Renal cortex interstitium (tissue), 11 donors: ENCODE data around the gene SH3RF3. TPM values are rescaled to one million over a fixed set of nuclear protein-coding genes. Genes with fewer than 3 reads are reported as not detected.

Experiments
- DNase-seq, 11 donors: peaks; one replicate each; pipeline ENCODE4 v3.0.0-alpha.2; 2013; ENCODE audit warnings: low read depth in 9 of 11, low spot score in 4 of 11; ENCODE audit errors: extremely low read depth in 1 of 11
- polyA plus RNA-seq, 3 donors: library from polyadenylated mRNA; unstranded; fragments of 120-200 nt; gene quantifications; one replicate each; pipeline ENCODE4 v1.2.1, GENCODE V29; 2013; ENCODE audit not compliant: insufficient read length in 3 of 3

Gene SH3RF3
- polyA plus RNA-seq, 3 donors: 4.2 to 5.8 (median 5.2) TPM

GRCh38 chr2:109472331-109472959 is 343.4 kb downstream of the SH3RF3 start:
- no peak for DNase-seq

- no peak for DNase-seq
Measured at GRCh38 chr2:109472974-109473373, 344.0 kb downstream of the SH3RF3 start.

GRCh38 chr2:109473616-109474318 is 344.8 kb downstream of the SH3RF3 start:
- DNase-seq: no peak

DNA sequence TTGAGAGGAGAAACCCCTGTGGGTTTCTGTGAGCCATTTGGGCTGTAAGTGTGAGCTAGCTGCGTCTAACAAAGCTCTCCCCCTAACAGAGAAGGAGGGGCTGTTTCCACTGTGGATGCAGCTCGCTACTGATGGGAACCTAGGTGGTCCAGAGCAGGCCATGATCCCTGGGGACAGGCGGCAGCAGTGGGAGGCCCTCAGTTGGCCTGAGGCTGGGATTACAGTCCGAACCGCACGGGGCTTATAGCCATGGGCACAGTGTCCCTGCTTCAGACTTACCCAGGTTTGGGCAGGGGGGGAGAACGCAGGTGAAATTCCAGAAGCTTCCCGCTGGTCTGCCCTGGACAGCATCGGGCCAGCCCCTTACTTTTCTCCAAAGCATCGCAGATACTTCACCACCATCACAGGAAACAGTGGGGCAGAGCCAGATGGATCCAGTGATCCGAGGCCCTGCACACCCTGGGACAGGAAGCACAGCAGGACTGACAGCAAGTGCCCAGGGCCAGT is 345.4 kb downstream of the SH3RF3 start:
- no peak for DNase-seq

DNA sequence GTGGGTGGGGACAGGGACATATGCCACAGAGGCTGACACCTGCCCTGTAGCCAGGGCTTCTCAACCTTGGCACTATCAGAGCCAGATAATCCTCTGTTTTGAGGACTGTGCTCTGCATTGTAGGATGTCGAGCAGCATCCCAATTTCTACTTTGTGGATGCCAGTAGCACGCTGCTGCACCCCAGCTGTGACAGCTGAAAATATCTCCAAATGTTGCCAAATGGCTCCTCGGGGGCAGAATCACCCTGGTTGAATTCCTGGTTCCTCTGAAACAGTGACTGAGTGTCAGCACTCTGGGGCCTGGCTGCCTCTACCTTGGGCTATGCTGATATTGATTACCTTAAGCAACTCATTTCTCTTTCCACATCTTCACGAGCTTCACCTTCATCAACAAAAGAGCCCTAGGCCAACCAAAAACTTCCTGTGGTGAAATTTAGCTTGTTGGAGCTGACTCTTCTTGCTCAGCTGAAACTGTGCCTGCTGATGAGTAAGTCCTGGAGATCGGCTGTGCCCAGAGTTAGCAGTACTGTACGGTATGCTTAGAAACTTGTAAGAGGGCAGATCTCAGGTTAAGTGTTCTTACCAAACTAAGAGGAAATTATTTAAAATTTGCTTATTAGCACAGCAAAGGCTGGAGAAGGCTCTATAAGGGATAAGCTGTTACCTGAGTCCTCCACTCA is 346.7 kb downstream of the SH3RF3 start:
- no peak for DNase-seq

GRCh38 chr2:109476641-109477441 is 347.8 kb downstream of the SH3RF3 start:
- DNase-seq: no peak

GRCh38 chr2:109478906-109479493 is 350.0 kb downstream of the SH3RF3 start:
- no peak for DNase-seq

GRCh38 chr2:109479804-109480203 is 350.8 kb downstream of the SH3RF3 start:
- DNase-seq: no peak

DNA sequence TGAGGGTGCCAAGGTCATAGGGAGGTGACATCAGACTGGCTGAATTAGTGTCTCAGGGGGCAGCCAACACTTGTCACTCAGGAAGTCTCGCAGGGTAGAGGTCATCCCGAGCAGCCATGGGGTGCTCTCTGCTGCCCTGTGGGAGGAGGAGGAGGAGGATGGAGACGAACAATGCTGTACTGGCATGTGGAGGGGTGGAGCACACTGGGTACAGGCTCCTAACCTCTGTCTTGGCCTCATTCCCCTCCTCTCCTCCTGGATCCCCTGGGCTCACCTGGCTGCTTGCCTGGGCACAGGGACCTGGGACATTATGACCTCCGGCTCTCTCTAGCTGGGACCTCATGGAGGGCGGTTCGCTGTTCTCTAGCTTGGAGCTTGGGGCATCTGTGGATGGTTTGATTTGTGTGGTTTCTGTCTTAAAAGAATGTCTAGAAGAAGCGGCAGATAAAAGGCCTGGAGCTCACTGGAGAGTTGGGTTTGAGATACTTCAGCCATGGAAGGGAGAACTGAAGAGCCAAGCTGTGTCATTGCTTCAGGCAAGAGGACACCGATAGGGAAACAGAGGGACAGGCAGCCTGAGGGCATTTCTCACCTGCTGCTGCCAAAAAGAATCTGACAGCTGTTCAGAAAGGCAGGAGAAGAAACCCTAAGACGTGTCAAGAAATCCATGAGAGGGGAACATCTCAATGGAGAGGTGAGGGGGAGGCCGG is 351.6 kb downstream of the SH3RF3 start:
- no peak for DNase-seq

GRCh38 chr2:109481196-109481555 is 352.2 kb downstream of the SH3RF3 start:
- no peak for DNase-seq

GRCh38 chr2:109481599-109481998 is 352.6 kb downstream of the SH3RF3 start:
- no peak for DNase-seq

DNA sequence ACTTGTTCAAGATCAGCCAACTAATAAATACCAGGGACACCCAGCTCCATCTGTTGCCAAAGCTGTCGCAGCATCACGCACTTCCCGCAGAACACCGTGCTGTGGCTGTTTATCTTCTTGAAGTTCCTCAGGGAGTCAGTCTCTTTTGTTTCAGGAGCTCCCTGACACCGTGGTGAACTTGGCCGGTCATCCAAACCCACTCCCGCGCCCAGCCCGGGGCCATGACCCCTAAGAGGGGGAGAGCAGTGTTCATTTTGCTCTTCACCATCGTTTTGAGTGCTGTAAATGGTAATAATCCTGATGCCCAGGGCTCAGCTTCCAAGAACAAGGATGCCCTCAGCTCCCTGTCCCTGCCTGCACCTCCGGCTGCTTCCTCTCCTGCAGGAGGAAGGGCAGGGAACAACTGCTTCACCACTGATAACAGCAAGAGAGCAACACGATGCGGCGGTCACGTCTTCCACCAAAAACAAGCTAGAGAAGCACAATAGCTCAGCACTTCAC is 353.4 kb downstream of the SH3RF3 start:
- DNase-seq: no peak

DNA sequence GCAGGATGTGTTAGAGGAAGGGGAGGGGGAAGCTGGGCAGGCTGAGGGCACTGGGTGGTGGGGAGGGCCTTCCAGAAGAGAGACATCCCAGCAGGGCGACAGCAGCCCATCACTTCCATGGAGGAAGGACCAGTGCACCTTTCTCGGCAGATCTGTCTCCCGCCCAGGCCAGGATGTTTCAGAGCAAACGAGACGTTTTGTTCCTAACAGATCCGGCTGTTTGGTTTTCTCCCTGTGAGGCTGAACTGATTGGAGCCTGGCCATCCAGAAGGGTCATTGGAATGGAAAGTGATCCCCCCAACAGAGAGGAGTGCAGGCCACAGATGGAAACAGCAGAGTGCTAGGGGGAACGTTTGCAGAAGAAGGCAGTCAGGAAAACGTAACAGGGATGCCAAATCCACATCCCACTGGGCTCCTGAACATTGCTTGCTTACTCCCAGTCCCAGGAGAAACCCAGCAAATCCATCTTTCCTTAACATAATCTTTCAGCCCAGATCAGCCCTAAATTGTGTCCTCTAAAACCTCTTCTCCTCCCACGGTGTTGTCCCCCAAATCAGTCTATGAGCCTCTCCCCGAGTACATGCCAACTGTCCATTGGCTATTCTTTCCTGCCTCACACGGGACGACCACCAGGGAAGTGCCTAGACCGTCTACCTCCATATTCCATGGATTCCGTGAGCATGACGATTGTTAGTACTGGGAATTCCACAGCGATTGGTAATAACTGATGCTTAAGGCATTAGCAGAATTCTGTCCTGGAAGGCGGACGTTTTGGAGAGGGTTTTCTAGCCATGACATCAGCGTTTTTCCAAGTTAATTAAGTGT is 357.9 kb downstream of the SH3RF3 start:
- no peak for DNase-seq

DNA sequence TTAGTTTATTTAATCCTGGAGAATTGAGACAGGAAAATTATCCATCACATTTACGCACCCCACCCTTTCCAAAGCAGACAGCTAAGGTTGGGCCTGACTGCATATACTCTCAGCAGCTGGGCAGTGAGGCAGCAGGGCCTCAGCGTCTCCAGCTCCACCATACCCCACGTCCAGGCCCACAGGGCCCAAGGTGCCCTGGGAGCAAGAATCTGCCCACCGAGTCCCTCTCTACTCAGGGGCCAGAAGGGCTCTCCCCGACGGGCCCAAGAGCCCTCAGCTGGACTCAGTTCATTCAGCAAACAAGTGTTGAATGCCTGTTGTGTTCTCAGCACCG is 358.5 kb downstream of the SH3RF3 start:
- DNase-seq: no peak

DNA sequence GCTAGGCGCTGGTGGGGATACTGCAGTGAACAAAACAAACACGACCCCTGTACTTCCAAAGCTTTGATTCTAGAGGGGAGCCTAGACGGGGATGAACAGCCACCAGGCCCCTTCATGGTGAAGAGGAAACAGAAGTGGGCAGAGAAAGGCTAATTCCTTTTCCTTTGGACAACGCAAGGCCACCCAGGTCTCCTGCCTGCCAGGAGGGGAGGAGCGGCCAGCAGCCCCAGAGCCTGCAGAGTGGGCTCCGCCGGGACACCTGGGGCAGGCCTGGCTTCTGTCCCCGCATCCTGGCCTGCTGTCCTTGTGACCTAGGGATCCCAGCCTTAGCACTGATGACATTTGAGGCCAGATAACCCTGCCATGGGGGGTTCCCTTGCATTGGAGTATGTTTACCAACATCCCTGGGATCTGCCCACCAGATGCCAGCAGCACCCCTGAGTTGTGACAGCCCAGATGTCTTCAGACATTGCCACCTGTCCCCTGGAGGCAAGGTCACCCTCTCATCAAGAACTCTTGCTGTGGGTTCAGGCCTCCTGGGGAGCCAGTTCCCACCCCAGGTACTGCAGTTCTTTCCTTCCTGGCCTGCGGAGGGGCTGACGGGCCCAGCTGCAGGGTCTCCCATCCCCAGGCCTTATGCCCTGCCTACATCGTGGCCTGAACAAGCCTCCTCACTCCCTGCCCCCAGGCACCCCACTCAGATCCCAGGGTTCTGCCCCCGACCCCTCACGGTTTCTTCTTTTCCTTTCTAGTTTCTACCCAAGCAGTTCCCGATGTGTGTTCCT is 359.1 kb downstream of the SH3RF3 start:
- no peak for DNase-seq

DNA sequence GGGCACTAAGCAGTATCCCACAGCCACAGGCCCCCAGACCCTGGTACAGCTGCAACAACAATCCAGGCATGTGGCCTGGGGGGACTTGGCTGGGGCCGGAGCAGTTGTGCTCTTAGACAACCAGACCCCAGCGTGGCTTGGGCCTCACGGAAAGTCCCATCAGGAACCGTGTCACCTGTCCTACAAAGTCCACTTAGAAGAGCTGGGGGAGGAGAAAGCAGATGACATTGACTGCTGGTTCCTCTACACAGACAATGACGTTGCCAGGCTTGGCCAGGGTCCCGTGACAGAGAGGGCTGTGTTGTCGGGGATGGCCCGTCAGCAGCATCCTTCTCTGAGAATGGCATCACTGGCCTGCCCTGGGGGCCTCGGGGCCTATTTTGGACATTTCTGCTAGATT is 360.3 kb downstream of the SH3RF3 start:
- DNase-seq: no peak
